GM18520 (cell line): ENCODE results near the gene IL1RL2.

Experiments used
- ATAC-seq: cut with Tn5 transposase; IDR thresholded peaks from one replicate; pipeline ENCODE4 v1.9.1; 2021; ENCODE audit not compliant: unreplicated experiment

IL1RL2 gene

DNA sequence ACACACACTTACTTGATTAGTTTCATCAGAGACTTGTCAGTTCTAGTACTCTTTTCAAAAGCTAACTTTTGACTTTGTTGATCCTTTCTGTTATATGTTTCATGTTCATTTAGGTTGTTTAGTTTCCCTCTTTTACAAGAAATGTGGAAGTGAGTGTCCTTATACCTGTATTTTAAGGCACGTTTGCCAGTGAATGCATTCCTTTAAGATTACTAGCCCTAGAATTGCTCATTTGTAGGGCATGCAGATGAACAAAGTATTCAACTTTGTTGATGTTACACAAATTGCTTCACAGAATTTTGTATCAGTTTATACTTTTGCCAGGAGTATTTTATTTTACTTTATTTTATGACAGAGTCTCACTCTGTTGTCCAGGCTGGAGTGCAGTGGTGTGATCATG, 6.3 kb downstream of the IL1RL2 start:
- no peak for ATAC-seq

DNA sequence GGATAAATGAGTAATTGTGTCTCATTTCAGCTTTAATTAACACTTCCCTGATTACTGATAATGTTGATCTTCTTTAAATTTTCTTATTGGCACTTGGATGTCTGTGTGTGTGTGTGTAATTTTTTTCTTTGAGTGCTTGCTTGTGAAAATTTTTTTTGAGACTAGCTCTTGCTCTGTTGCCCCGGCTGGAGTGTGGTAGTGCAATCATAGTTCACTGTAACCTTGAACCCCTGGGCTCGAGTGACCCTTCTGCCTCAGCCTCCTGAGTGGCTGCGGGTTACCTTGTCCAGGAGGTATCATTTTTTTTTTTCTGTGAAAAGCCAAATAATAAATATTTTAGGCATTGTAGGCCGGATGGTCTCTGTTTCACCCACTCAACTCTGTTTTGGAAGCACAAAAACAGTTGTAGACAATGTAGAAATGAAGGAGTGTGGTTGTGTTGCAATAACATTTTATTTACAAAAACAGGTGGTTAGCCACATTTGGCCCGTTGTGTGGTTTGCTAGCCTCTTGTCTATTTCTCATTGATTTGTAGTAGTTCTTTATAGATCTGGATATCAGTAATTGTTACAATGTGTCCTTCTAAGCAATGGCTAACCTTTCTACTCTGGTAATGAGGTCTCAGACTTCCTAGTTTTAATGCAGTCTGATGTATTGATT, 7.9 kb downstream of the IL1RL2 start:
- no peak for ATAC-seq

DNA sequence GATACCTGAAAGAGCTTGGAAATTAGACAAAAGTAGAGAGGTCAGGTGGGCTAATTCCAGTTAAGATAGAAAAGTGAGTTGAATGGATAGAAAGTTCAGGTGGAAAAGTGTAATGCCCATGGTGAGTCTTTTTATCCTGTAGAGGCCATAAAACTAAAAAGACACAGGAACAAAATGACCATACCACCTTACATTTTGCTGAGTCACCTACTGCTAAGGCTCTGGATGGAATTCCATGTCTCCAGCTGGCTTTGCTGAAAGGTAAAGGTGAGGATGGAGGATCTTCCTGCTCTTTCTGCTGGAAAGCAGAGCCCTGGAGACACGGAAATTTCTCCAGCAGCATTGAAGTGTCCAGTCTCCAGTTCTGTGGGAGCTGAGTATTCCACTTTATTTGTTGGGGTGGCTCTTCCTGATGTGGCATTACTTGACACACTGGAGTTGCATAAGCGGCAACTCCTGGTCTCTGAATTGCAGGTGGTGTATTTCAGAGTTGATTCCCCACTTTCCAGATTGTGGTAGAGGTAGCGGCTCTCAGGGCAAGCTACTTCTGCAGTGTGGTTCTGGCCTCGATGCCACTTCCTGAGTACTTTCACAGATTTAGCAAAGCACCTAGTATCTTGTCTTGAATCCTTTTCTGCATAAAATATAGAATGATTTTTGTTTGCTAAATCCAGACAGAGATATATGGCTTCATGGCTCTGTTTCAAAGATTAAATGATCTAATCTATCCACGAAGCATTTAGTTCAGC, 10.7 kb downstream of the IL1RL2 start:
- no peak for ATAC-seq

DNA sequence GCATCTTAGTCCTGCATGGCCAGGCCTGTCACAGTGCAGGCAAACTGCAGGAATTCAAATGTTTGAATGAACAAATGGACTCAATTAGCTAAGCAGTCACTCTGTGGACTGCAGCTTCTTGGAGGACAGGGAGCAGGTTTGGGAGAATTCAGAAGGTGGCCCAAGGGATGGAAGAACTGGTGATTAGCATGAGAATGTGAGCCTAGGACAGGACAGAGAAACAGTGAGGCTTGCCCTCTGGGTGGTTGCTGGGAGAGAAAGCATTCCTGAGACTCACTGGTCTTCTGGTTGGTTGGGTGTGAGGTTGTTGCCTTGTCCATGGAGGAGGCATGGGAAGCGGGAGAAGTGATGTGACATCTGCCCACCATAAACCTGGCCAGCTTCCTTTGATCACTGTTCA, 13.7 kb downstream of the IL1RL2 start:
- no peak for ATAC-seq

DNA sequence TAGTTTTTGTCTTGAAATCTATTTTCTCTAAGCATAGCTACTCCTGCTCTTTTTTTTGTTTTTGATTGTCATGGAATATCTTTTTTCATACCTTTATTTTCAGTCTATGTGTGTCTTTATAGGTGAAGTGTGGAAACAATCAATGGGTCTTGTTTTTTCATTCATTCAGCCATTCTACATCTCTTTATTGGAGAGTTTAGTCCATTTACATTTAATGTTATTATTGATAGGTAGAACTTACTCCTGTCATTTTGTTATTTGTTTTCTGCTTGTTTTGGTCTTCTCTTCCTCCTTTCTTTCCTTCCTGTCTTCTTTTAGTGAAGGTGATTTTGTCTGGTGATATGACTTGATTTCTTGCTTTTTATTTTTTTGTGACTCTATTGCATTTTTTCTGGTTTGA, 17.8 kb downstream of the IL1RL2 start:
- ATAC-seq, result no peak

DNA sequence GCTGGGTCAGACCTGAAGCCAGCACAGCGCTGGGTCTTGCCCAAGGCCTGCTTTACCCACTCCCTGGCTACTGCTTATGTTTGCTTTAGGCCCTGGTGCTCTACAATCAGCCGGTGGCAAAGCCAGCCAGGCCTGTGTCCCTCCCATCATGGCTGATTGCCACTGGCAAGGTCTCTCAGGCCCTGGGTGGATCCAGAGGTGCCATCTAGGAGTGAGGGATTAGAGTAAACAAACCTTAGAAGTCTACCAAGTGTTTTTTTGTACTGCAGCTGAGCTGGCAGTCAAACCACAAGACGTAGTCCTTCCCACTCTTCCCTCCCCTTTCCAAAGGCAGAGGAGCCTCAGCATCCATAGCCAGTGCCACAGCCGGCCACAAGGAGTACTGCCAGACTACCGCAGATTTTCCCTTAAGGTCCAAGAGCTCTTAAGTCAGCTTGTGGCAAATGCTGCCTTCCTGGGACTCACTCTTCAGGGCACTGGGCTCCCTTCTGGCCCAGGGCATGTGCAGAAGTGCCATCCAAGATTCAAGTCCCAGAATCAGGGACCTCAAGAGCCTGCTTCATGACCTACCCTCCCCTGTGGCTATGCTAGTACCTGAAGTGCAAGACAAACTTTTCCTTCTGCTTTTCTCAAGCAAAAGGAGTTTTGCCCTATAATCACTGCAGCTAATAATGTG, 20.0 kb downstream of the IL1RL2 start:
- no peak for ATAC-seq

DNA sequence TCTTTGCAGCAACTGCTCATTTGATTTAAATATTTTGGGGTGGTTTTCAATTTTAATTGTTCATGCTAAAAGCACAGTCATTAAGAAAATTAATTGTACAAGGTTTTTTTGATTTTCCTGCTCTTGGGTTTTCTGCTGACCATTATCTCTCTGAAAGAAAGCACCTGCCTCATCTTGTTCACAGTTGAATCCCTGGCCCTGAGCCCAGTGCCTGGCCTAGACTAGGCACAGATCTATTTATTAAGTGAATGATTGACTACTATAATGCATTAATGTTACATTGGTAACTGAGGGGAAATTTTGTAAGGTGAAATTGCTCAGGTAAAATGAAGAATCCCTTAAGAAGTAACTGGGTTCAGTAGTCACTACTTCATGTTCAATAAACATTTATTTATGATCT, 22.0 kb downstream of the IL1RL2 start:
- ATAC-seq, result no peak

DNA sequence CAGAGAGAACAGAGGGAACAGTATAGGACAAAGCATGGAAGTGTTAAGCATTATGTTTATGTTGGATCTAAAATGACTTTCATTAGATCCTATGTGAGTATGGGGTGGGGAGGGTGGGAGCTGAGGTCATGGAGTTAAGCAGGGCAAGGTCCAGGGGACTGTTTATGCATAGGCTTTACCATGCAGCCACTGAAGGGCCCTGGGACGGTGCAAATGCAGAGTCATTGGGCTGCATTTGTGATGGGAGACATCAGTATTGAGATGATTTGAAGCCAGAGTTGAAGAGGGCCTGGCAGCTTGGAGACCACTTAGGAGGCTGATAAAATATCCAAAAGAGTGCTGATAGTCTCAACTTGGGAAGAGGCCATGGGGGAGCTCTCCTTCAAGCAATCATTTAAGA, 22.7 kb downstream of the IL1RL2 start:
- ATAC-seq, result no peak

DNA sequence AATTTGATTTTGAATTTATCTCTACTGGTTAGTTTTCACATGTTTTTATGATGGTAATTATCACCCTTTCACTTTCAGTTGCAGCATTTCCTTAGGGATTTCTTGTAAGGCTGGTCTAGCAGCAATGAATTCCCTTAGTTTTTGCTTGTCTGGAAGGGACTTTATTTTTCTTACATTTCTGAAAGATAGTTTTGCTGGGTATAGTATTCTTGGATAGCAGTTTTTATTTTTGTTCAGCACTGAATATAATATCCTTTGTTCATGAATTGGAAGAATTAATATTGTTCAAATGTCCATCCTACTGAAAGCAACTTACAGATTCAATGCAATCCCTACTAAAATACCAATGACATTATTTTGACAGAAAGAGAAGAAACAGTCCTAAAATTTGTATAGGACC, 30.2 kb downstream of the IL1RL2 start:
- ATAC-seq, result no peak

DNA sequence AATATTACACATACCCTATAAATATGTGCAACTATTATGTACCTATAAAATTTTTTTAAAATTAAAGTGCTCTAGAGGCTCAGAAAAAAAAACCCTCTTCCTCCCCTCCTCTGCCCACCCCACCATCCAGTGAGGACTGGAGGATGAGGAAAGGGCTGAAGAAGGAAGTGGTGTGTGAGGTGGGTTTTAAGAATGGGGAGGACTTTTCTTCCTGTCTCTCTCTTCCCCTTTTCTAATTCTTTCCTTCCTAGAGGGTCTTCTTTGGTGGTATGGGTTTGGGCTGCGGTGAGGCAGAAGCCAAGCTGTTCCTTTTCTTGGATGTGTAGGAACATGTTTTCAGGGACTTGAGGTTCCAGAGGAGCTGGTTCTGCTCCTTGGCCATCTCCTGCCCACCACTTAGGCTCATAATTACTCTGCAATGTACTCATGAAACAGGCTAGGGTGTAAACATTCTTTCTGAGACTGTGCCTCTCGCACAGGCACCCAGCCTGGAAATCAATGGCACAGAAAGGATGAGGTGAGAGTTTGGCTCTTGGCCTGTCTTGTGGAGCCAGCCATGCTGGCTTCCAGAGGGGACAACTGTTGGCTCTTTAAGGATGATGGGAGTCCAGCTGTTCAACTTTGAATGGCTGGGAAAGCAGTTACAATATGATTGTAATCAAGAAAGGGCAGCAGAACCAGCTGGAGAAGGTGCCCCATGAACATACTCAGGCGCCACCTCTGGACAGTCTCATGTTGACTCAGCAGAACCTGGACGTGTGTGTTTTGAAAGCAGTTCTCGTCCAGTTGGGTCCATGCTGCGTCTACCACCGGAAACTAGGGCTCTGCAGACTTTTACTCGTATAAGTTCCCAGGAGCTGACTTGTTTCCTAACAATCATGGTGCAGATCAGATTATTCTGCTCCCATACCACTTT, 38.3 kb downstream of the IL1RL2 start:
- ATAC-seq, result no peak

DNA sequence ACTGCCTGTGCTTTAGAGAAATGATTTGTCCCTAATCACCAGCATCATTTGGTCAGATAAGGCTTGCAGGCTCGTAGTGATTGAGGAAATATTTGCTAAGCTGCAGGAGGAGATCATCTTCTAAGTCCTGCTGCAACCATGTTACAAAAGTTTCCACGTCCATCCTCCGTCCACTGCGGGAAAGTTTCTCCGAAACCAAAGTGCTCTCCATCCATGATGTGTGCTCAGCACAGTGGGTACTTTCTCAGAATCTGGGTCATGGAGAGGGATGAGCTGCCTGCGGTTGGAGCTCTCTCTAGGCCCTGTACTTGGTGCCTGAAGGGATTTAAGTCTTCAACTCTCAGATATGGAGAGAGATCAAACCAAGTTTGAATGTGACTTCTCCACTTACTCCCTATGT, 39.3 kb downstream of the IL1RL2 start:
- ATAC-seq, result no peak

DNA sequence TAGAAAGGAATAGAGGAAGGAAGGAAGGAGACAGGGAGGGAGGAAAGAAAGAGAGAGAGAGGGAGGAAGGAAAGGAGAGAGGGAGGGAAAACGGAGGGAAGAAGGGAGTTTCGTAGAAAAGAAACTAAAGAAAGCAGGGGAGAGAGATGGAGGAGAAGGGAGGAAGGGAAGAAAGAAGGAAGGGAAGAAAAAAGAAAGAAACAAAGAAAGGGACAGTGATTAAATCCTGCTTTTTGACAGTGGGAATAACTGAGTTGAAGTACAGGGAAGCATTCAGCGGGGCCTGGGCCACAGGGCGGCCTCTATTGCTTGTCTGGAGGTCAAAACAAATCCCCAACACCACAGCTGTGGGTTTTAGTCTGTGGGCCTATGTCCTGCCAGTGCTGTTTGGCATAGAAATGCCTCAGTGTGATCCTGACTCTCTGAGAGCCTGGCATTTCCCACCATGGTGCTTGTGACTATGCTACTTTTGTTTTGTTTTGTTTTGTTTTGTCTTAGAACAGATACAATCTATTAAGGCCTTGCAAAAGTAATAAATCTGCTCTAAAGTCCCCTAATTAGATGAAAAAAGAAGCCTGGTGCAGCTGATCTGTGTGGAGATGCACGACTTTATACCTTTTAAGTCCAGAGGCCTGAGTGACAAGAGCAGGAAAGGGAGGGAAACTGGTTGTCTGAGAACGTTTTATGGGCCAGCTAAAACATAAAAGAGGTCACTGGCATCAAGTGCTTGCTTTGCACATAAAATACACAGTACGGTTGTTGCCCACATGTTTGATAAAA, 40.0 kb downstream of the IL1RL2 start:
- no peak for ATAC-seq

DNA sequence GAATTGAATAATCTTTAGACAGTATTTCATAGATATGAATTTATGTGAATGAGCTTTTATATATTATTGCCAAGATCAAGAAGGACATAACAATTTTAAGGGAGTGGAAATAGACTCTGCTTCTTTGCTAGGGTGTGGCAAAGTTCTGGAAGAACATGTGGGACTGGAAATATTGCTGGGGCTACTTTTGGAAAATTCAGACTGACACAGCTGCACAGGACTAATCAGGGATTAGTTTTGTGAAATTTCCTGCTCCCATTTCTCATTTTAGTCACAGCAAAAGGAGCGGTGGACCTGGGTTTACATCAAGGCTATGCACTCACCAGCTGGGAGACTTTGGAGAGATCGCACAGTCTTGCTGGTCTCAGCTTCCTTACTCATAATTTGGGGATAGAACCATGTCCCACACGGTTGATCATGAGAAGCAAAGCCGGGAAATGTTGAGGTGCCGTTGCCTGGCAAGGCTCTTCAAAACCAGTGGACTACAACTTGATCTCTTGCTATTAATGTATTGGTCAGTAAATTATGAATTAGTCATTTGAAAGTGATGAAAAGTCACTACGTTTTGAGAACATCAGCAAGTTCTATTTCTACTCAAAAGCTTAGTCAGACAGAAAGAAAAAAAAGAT, 42.4 kb downstream of the IL1RL2 start:
- no peak for ATAC-seq

DNA sequence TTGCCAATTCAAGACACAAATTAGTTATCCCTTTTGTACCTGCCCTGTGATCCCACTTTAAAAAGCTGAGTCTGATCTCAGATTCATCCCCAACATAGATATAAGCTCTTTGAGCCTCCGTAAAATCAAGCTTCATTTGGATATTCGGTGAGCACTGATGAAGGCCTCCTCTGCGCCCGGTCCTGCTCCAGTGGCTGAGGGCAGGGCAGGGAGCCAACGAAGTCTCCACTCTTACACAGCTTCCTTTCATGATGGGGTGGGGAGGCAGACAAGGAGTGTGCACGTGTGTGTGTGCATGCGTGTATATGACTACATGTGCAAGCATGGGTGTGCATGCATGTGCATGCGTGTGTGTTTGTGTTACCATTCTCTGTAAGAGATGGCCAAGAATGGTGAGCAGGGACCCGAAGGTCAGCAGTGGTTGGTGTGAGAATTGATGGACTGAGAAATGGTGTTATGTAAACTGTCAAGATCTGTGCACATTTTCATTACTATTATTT, 43.6 kb downstream of the IL1RL2 start:
- no peak for ATAC-seq

DNA sequence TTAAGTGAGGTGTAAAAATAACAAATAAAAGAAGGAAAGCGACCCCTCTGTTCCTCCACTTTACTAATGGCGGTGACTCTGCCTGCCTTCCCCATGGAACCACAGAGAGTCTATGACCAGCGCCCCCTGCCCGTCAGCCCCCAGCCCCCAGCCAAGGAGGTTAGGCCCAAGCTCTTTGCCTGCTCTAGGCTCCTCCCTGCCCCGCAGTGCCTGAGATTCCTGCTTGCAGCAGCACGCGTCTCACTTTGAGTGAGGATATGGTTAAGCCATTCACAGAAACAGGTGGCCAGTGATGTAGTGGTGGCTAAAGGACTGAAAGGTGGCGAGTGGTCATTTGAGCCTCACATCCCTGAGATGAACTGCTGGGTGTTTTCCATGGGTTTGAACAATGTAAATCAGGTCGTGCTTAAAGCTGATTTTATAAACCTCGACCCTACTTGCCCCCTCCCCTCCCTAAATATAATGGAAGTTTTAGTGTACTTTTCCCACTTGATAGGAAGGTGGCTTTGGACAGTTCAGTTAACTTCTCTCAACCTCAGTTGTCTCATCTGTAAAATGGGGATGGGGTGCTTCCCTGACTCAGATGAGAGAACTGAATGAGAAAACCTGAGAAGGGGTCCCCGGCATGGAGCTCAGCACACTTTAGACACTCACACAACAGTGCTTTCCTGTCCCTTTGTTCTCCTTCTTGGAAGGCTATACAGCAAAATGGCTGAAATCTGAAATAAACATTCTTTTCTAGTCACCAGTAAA, 46.5 kb downstream of the IL1RL2 start:
- no peak for ATAC-seq

DNA sequence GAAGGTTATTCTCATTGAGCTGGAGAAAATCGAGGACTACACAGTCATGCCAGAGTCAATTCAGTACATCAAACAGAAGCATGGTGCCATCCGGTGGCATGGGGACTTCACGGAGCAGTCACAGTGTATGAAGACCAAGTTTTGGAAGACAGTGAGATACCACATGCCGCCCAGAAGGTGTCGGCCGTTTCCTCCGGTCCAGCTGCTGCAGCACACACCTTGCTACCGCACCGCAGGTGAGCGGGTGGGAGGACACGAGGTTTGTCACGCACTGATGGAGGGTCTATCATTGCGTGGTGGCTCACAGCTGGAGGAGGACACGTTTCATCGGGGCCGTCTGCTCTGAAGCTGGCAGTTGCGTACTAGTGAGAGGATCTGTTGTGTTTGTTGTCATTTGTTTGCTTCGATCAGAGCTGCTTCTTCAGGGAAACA, 48.2 kb downstream of the IL1RL2 start:
- no peak for ATAC-seq

DNA sequence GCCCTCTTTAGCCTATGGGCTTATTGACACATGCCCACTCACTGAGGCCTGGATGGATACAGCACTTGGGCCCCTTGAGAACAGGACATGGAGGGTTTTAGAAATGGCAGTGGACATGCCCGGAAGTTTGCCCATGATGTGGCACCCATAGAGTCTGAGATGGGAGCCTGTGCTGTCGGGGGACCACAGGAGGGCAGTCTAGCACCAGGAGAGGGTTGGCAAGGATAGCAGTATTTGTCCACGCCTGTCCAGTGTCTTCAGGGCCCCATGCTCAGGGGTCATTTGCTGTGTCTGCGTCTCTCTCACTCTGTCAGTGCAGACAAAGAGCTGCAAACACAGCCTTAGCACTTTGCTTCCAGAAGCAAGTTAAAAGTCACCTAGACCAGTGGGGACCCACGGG, 48.7 kb downstream of the IL1RL2 start:
- no peak for ATAC-seq

DNA sequence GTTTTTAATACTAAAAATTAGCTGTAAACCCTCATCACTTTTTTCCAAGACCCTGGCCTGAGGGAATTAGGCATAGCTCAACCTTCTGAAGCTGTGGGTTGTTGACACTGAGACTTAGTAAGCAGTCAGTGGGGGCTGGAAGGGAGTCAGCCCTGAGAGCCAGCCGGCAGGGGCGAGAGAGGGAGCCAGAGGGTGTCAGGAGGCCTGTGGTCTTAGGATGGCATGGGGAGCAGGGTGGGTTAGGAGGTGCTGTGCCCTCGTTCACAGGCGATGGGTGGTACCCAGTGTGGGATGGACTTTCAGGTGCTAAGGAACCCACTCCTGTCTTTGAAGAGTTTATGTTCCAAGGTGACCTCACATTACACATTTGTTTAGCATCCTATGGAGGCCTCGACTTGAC, 49.3 kb downstream of the IL1RL2 start:
- ATAC-seq, result no peak

DNA sequence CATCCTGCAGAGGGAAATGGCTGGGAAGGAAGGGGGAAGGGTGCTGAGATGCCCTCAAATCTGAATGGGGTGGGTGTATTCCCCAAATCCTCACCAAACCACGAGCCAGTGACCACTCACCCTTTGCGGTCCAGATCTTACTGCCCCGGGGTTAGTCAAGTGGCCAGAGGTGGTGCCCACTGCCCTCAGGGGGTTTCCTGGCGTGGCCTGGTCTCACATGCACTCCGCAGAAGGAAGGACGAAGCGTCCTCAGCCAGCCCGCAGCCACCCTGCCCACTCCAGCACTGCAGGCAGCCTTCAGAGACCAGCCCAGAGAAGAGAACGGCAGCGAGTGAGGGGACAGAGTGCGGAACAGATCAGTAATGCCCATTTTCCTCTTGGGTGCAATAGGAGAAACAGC, 50.4 kb downstream of the IL1RL2 start:
- ATAC-seq, result no peak
